Thyroid gland (tissue), 4 donors: ENCODE data around the gene FMO1. TPM values are rescaled to one million over a fixed set of nuclear protein-coding genes. Genes with fewer than 3 reads are reported as not detected.

Experiments used
- DNase-seq, 2 donors: peaks; one replicate each; pipeline ENCODE4 v3.0.0-alpha.2; 2019
- H3K27ac ChIP-seq, 3 donors: fragments of 200-600 bp; sonication (generic); 1 replicate in 2 of 3; 2 replicates in 1 of 3; pipeline ENCODE4 v1.5.1; 2016 to 2019; ENCODE audit warnings: mild to moderate bottlenecking in 1 of 3, moderate library complexity in 1 of 3
- H3K27me3 ChIP-seq: fragments of 200-600 bp; sonication (generic); one replicate; pipeline ENCODE4 v1.5.1; 2019
- H3K36me3 ChIP-seq, 2 donors: fragments of 200-600 bp; sonication (generic); one replicate each; pipeline ENCODE4 v1.5.1; 2016 to 2019
- H3K4me1 ChIP-seq, 2 donors: fragments of 200-600 bp; sonication (generic); one replicate each; pipeline ENCODE4 v1.5.1; 2017 to 2019
- H3K4me3 ChIP-seq, 3 donors: fragments of 200-600 bp; sonication (generic); replicated peaks in 1 of 3; 1 replicate in 2 of 3; 2 replicates in 1 of 3; pipeline ENCODE4 v1.5.1; 2016; ENCODE audit warnings: mild to moderate bottlenecking in 1 of 3
- H3K9me3 ChIP-seq: fragments of 200-600 bp; sonication (generic); one replicate; pipeline ENCODE4 v1.5.1; 2017
- CTCF ChIP-seq, 6 experiments: fragments of 200-600 bp in 3 of 6; fragments of 450-650 bp in 3 of 6; sonication (generic) in 3 of 6; IDR thresholded peaks; one replicate each; pipeline ENCODE4 v1.5.1; 2016 to 2019; ENCODE audit warnings: antibody characterized with exemption in 6 of 6, mild to moderate bottlenecking in 2 of 6, inconsistent platforms in 1 of 6, moderate library complexity in 1 of 6
- POLR2A ChIP-seq, 2 donors: fragments of 450-650 bp; IDR thresholded peaks; one replicate each; pipeline ENCODE4 v1.6.1; 2017; ENCODE audit warnings: antibody characterized with exemption in 2 of 2, mild to moderate bottlenecking in 2 of 2, moderate library complexity in 1 of 2
- WGBS, 2 donors: methylation state at CpG; one replicate each; pipeline ENCODE4 v1.1.5; 2017; 5-methylcytosine and 5-hydroxymethylcytosine counted together
- intact Hi-C: fragments of 100-400 bp; cut with DNase I; formaldehyde crosslinking; loops from one replicate; pipeline ENCODE4 v1.15.1; 2023
- total RNA-seq, 4 donors: library from RNA; depleted of rRNA; stranded (reverse); fragments of >200 nt; gene quantifications; one replicate each; pipeline ENCODE4 v1.2.3, GENCODE V29; 2016

Gene FMO1
- total RNA-seq, 4 donors from 2014 or later = 0.81 to 6.9 (median 2.9) TPM

DNA sequence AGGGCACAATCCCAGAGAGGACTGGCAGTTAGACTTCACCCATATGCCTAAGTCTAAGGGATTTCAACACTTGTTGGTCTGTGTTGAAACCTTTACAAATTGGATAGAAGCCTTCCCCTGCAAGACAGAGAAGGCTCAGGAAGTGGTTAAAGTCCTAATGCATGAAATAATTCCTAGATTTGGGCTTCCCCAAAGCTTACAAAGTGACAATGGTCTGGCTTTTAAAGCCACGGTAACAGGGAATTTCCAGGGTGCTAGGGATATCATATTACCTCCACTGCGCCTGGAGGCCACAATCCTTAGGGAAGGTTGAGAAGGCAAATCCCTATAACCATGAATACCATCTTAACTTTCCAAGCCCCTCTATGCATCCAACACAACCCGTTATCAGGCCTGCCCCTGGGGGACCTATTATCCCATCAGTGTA, 62.4 kb downstream of the FMO1 start:
- H3K27ac ChIP-seq = no peak overlapping the region
- intact Hi-C loops = no loop called here
- peaks cover 9 to 10% of the 10 kb centered on the region in 2 donors for H3K4me1 ChIP-seq
- DNase-seq = no peak
- TF ChIP-seq POLR2A (IDR thresholded peaks at IDR 0.05) (no peak), CTCF (IDR thresholded peaks at IDR 0.05) (no peak)
- no peak overlapping the region for H3K4me3 ChIP-seq
- no peaks in the 10 kb centered on the region for H3K9me3 ChIP-seq
- 72 to 74% methylated on average over 3 of the region's 3 CpGs for WGBS, 2 donors
- no peaks in the 10 kb centered on the region for H3K36me3 ChIP-seq
- no peaks in the 10 kb centered on the region for H3K27me3 ChIP-seq

- Histone ChIP-seq H3K27ac (no peak overlapping the region), H3K4me1 (peaks cover 9 to 10% of the 10 kb centered on the region in 2 donors), H3K9me3 (no peaks in the 10 kb centered on the region), H3K36me3 (no peaks in the 10 kb centered on the region), H3K27me3 (no peaks in the 10 kb centered on the region), H3K4me3 (no peak overlapping the region)
- intact Hi-C loops = no loop called here
- TF ChIP-seq CTCF (IDR thresholded peaks at IDR 0.05) (no peak), POLR2A (IDR thresholded peaks at IDR 0.05) (no peak)
- WGBS, 2 donors = 81 to 85% methylated on average over 8 of the region's 8 CpGs
- no peak for DNase-seq
These were observed 63.7 kb downstream of the FMO1 start for GRCh38 chr1:171311771-171312558.

GRCh38 chr1:171313319-171313834, 65.1 kb downstream of the FMO1 start:
- H3K27me3 ChIP-seq = no peaks in the 10 kb centered on the region
- peak overlapping the region; percentile 61 to 78 (median 71) for H3K27ac ChIP-seq
- no peak overlapping the region for H3K4me3 ChIP-seq
- intact Hi-C loops = no loop called here
- WGBS, 2 donors = 9 to 15% methylated on average over 1 of the region's 1 CpG
- H3K4me1 ChIP-seq = peaks cover 9 to 10% of the 10 kb centered on the region in 2 donors
- no peaks in the 10 kb centered on the region for H3K36me3 ChIP-seq
- TF ChIP-seq POLR2A (IDR thresholded peaks at IDR 0.05) = no peak
- TF ChIP-seq CTCF (IDR thresholded peaks at IDR 0.05) = no peak
- H3K9me3 ChIP-seq = no peaks in the 10 kb centered on the region
- DNase-seq = no peak

DNA sequence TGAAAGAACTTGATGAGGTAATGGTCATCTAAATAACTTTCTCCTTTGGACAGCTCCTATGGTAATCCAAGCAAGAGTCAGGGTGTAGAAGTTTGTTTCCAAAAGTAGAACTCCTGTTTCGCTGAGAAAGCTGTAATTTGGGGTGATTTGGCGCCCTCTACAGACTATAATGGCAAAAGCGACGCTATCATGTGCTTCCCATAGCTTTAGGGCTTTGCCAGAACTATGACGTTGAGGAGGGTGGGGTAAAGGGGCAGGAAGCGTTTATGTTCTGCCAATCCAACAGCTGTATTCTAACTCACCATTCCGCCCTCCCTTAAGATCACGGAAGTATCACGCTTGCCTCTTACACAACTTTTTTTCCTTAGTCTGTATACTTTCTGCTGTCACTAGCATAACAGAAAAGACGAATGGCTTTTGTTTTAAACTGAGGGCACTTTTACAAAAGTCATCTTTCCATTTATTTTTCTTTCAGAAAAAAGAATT, 65.6 kb downstream of the FMO1 start, which contains the start of gene FMO4:
FMO4 (plus strand) TSS at position 349 of the 486 bp plus-strand sequence. CDS start 5,643 bp downstream, outside the sequence.
- intact Hi-C loops = no loop called here
- Histone ChIP-seq H3K27ac (peak within 1 kb of the TSS; percentile 61 to 78 (median 71)), H3K27me3 (no peaks in the 10 kb centered on the region), H3K4me1 (peaks cover 9 to 10% of the 10 kb centered on the region in 2 donors), H3K9me3 (no peaks in the 10 kb centered on the region), H3K36me3 (no peaks in the 10 kb centered on the region), H3K4me3 (peak within 1 kb of the TSS in 2 of 3 donors; percentile 5 to 18)
- TF ChIP-seq CTCF (IDR thresholded peaks at IDR 0.05) (peak in 5 of 6 experiments; percentile 48 to 93 (median 87)), POLR2A (IDR thresholded peaks at IDR 0.05) (peak in 1 of 2 donors; percentile 54)
- WGBS, 2 donors = 0 to 2% methylated on average over 10 of the region's 10 CpGs
- peak; percentile 90 to 91 for DNase-seq

DNA sequence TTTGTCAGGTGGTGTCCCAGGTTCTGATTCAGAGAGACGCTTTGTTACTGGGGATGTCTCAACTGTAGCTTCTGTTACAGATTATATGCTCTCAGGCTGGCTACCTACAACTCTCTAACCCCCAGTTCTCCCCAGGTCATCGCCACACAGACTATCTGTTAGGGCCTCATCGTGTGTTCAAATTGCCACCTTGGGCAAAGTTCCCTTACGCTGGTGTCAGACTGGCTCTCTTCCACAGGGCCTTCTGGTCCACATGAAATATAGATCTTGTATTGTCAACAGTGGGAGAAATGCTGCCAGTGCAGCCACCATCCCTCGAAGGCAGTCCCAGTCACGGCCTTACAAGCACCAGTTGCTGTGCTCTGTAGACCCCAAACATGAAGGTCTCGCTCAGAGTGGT, 81.0 kb downstream of the FMO1 start:
- no peaks in the 10 kb centered on the region for H3K9me3 ChIP-seq
- H3K4me3 ChIP-seq = no peak overlapping the region
- no peak for TF ChIP-seq POLR2A (IDR thresholded peaks at IDR 0.05)
- no peak for TF ChIP-seq CTCF (IDR thresholded peaks at IDR 0.05)
- no peaks in the 10 kb centered on the region for H3K36me3 ChIP-seq
- no peak for DNase-seq
- H3K4me1 ChIP-seq = no peaks in the 10 kb centered on the region
- no peaks in the 10 kb centered on the region for H3K27me3 ChIP-seq
- WGBS, 2 donors = 94 to 96% methylated on average over 7 of the region's 7 CpGs
- intact Hi-C loops = no loop called here
- H3K27ac ChIP-seq = no peak overlapping the region
